GM23338 (cell line): ENCODE results near the gene HHIP. TPM values are rescaled to one million over a fixed set of nuclear protein-coding genes. Genes with fewer than 3 reads are reported as not detected.

Source experiments
- ATAC-seq: fragments of 200-7000 bp; cut with Tn5 transposase; 3 replicates; pipeline ENCODE4 v1.9.1; 2020
- DNase-seq: peaks from one replicate; pipeline ENCODE4 v3.0.0-alpha.2; 2015; ENCODE audit warnings: low spot score
- H2AFZ ChIP-seq: fragments of 200-600 bp; sonication (generic); 2 replicates; pipeline ENCODE4 v1.8.0; 2016; ENCODE audit warnings: antibody characterized with exemption, mild to moderate bottlenecking, moderate library complexity
- H3F3A ChIP-seq: fragments of 200-600 bp; sonication (generic); replicated peaks from 2 replicates; pipeline ENCODE4 v1.8.0; 2017; ENCODE audit warnings: antibody characterized with exemption, mixed run types, low read depth
- H3K27ac ChIP-seq: fragments of 200-600 bp; sonication (generic); 2 replicates; pipeline ENCODE4 v1.6.1; 2016; ENCODE audit warnings: low read depth
- H3K27me3 ChIP-seq: fragments of 200-600 bp; sonication (generic); 2 replicates; pipeline ENCODE4 v1.8.0; 2016; ENCODE audit warnings: mild to moderate bottlenecking, mixed run types, moderate library complexity; ENCODE audit not compliant: insufficient read depth
- H3K36me3 ChIP-seq: fragments of 200-600 bp; sonication (generic); 2 replicates; pipeline ENCODE4 v1.8.0; 2016; ENCODE audit warnings: mild to moderate bottlenecking; ENCODE audit not compliant: insufficient read depth
- H3K4me1 ChIP-seq: fragments of 200-600 bp; sonication (generic); 2 replicates; pipeline ENCODE4 v1.8.0; 2016; ENCODE audit warnings: mild to moderate bottlenecking, moderate library complexity; ENCODE audit not compliant: insufficient read depth
- H3K4me2 ChIP-seq: fragments of 200-600 bp; sonication (generic); 2 replicates; pipeline ENCODE4 v1.7.1; 2017; ENCODE audit warnings: mixed run types
- H3K4me3 ChIP-seq: fragments of 200-600 bp; sonication (generic); 2 replicates; pipeline ENCODE4 v1.6.1; 2016; ENCODE audit warnings: mixed run types
- H3K79me2 ChIP-seq: fragments of 200-600 bp; sonication (generic); replicated peaks from 2 replicates; pipeline ENCODE4 v1.8.0; 2017; ENCODE audit warnings: mild to moderate bottlenecking; ENCODE audit not compliant: insufficient read depth
- H3K9me2 ChIP-seq: fragments of 200-600 bp; sonication (generic); 2 replicates; pipeline ENCODE4 v1.8.0; 2017; ENCODE audit not compliant: insufficient read depth
- H4K20me1 ChIP-seq: fragments of 200-600 bp; sonication (generic); replicated peaks from 2 replicates; pipeline ENCODE4 v1.8.0; 2017; ENCODE audit warnings: mild to moderate bottlenecking; ENCODE audit not compliant: insufficient read depth
- H3K27ac Mint-ChIP-seq: 2 replicates; pipeline ENCODE4 v1.8.0; 2020; ENCODE audit warnings: inconsistent platforms, mild to moderate bottlenecking, moderate library complexity, mixed read lengths
- H3K27me3 Mint-ChIP-seq: 3 replicates; pipeline ENCODE4 v1.8.0; 2022; ENCODE audit warnings: low read depth, mild to moderate bottlenecking, moderate library complexity, mixed read lengths, inconsistent platforms; ENCODE audit not compliant: insufficient read depth, poor library complexity
- H3K36me3 Mint-ChIP-seq: 3 replicates; pipeline ENCODE4 v1.8.0; 2021; ENCODE audit warnings: low read depth, mild to moderate bottlenecking, inconsistent platforms, moderate library complexity, mixed read lengths
- H3K4me1 Mint-ChIP-seq: 3 replicates; pipeline ENCODE4 v1.8.0; 2020; ENCODE audit warnings: mild to moderate bottlenecking, inconsistent platforms, mixed read lengths
- H3K4me3 Mint-ChIP-seq: 3 replicates; pipeline ENCODE4 v1.8.0; 2021; ENCODE audit warnings: moderate library complexity, mild to moderate bottlenecking, inconsistent platforms, mixed read lengths
- H3K9me3 Mint-ChIP-seq: 3 replicates; pipeline ENCODE4 v1.8.0; 2020; ENCODE audit warnings: moderate library complexity, mild to moderate bottlenecking, inconsistent platforms, mixed read lengths
- ETS1 ChIP-seq: IDR thresholded peaks from 2 replicates; pipeline ENCODE4 v1.6.1; 2016; ENCODE audit warnings: antibody characterized with exemption
- EZH2phosphoT487 ChIP-seq: fragments of 200-600 bp; sonication (generic); IDR thresholded peaks from one replicate; pipeline ENCODE4 v1.8.1; 2018; ENCODE audit warnings: antibody characterized with exemption; ENCODE audit not compliant: unreplicated experiment
- NANOG ChIP-seq: IDR thresholded peaks from 2 replicates; pipeline ENCODE4 v1.6.1; 2016; ENCODE audit warnings: antibody characterized with exemption, borderline replicate concordance
- POLR2AphosphoS5 ChIP-seq: IDR thresholded peaks from 2 replicates; pipeline ENCODE4 v1.6.1; 2016; ENCODE audit warnings: antibody characterized with exemption, low read depth
- REST ChIP-seq: IDR thresholded peaks from one replicate; pipeline ENCODE4 v1.6.1; 2018; ENCODE audit warnings: antibody characterized with exemption; ENCODE audit not compliant: unreplicated experiment
- STAT1 ChIP-seq: IDR thresholded peaks from one replicate; pipeline ENCODE4 v1.6.1; 2016; ENCODE audit warnings: antibody characterized with exemption; ENCODE audit not compliant: unreplicated experiment
- ZNF462 ChIP-seq: fragments of 250-450 bp; sonication (Bioruptor Pico); IDR thresholded peaks from 2 replicates; pipeline ENCODE4 v1.5.0; 2020; ENCODE audit warnings: mild to moderate bottlenecking, moderate library complexity
- polyA plus RNA-seq: library from polyadenylated mRNA; unstranded; fragments of >200 nt; fragmentation: Nextera tagmentation; extraction: Ambion mirVana; gene quantifications from 2 replicates; pipeline ENCODE4 v1.2.1, GENCODE V29; 2016
- total RNA-seq: library from RNA; depleted of rRNA; stranded (reverse); fragments of >200 nt; shearing (Covaris generic); gene quantifications from 2 replicates; pipeline ENCODE4 v1.2.3, GENCODE V29; 2014

HHIP gene
- total and polyA plus RNA-seq, 2 experiments from 2014 or later, result 2.5 to 4.2 TPM

- Histone ChIP-seq H3K9me2 (no peaks in the 10 kb centered on the region), H3K79me2 (no peaks in the 10 kb centered on the region), H3K4me1 (no peaks in the 10 kb centered on the region), H2AFZ (no peak overlapping the region), H3K4me2 (no peak overlapping the region), H3K4me3 (no peak overlapping the region), H3K27me3 (no peaks in the 10 kb centered on the region), H3K36me3 (no peaks in the 10 kb centered on the region), H4K20me1 (no peaks in the 10 kb centered on the region), H3F3A (no peaks in the 10 kb centered on the region), H3K27ac (no peak overlapping the region)
- Mint-ChIP-seq H3K27me3 (peaks cover 2% of the 10 kb centered on the region), H3K4me1 (peaks cover 14% of the 10 kb centered on the region), H3K27ac (no peak overlapping the region), H3K9me3 (no peaks in the 10 kb centered on the region), H3K4me3 (no peak overlapping the region), H3K36me3 (no peaks in the 10 kb centered on the region)
- DNase-seq (no peak), ATAC-seq (no peak)
- TF ChIP-seq STAT1, result no peak
Observed at GRCh38 chr4:144658015-144658567, 12.1 kb downstream of the HHIP start.

GRCh38 chr4:144658903-144659302 is 12.9 kb downstream of the HHIP start:
- Histone ChIP-seq H3K27ac (no peak overlapping the region), H3K4me3 (no peak overlapping the region), H3K27me3 (no peaks in the 10 kb centered on the region), H3K4me2 (no peak overlapping the region), H4K20me1 (no peaks in the 10 kb centered on the region), H3F3A (no peaks in the 10 kb centered on the region), H2AFZ (no peak overlapping the region), H3K36me3 (no peaks in the 10 kb centered on the region), H3K4me1 (no peaks in the 10 kb centered on the region), H3K79me2 (no peaks in the 10 kb centered on the region), H3K9me2 (no peaks in the 10 kb centered on the region)
- Mint-ChIP-seq H3K27me3 (peaks cover 2% of the 10 kb centered on the region), H3K36me3 (no peaks in the 10 kb centered on the region), H3K4me3 (no peak overlapping the region), H3K4me1 (peaks cover 13% of the 10 kb centered on the region), H3K9me3 (no peaks in the 10 kb centered on the region), H3K27ac (no peak overlapping the region)
- DNase-seq, result no peak
- TF ChIP-seq NANOG (no peak), POLR2AphosphoS5 (no peak), EZH2phosphoT487 (no peak), ETS1 (no peak), REST (no peak), ZNF462 (CRISPR knock-in tag) (no peak)
- ATAC-seq, result no peak
